Left lung (tissue), 10 donors: ENCODE data around the gene GRPR. TPM values are rescaled to one million over a fixed set of nuclear protein-coding genes. Genes with fewer than 3 reads are reported as not detected.
"Not testable (repeated sequence)": the region's sequence is repeated elsewhere in the genome, so short reads cannot be mapped to it uniquely, and the experiment has no call there.

Experiments
- ATAC-seq: fragments of 200-7000 bp; cut with Tn5 transposase; one replicate; pipeline ENCODE4 v1.9.1; 2020; ENCODE audit warnings: moderate library complexity
- DNase-seq, 4 donors: peaks; one replicate each; pipeline ENCODE4 v3.0.0-alpha.2; 2013 to 2020
- H3K27ac ChIP-seq, 2 donors: fragments of 200-600 bp; sonication (generic) in 1 of 2; one replicate each; pipeline versions ENCODE4 v1.5.0 to v1.8.0; 2020 to 2021
- H3K27me3 ChIP-seq, 2 donors: fragments of 200-600 bp; sonication (generic) in 1 of 2; one replicate each; pipeline versions ENCODE4 v1.5.0 to v1.8.0; 2020 to 2021
- H3K36me3 ChIP-seq, 2 donors: fragments of 200-600 bp; sonication (generic) in 1 of 2; one replicate each; pipeline versions ENCODE4 v1.5.0 to v1.8.0; 2020 to 2021
- H3K4me1 ChIP-seq, 2 donors: fragments of 200-600 bp; one replicate each; pipeline ENCODE4 v1.8.0; 2021
- H3K4me3 ChIP-seq, 2 donors: fragments of 200-600 bp; sonication (generic) in 1 of 2; one replicate each; pipeline versions ENCODE4 v1.5.0 to v1.8.0; 2020 to 2021; ENCODE audit warnings: mild to moderate bottlenecking in 1 of 2
- H3K9me3 ChIP-seq, 2 donors: fragments of 200-600 bp; sonication (generic) in 1 of 2; one replicate each; pipeline versions ENCODE4 v1.5.0 to v1.8.0; 2020 to 2021
- intact Hi-C, 2 donors: fragments of 100-400 bp; cut with DNase I; formaldehyde crosslinking; loops; one replicate each; pipeline versions ENCODE4 v1.11.2 to v1.14.2; 2022
- polyA plus RNA-seq, 6 donors: library from polyadenylated mRNA; unstranded; fragments of 120-200 nt; gene quantifications; one replicate each; pipeline ENCODE4 v1.2.1, GENCODE V29; 2013; ENCODE audit not compliant: insufficient read length in 6 of 6
- total RNA-seq, 2 donors: library from RNA; stranded (reverse); fragmentation: NEBNext Ultra II Directional; extraction: Animal tissue kit (Norgen Biotek cat#: 25700); gene quantifications; one replicate each; pipeline ENCODE4 v1.2.1, GENCODE V29; 2021
- TF ChIP-seq, protein P1 (sequence below), 2 donors: fragments of 200-600 bp; sonication (generic) in 1 of 2; IDR thresholded peaks; one replicate each; pipeline versions ENCODE4 v1.5.0 to v1.8.0; 2021; ENCODE audit warnings: antibody characterized with exemption in 2 of 2
- donor health status: DM: no; HTN: yes; CAD: no.
- donor health status: DM: no; HTN: no; CAD: no.

The GRPR gene
- total and polyA plus RNA-seq, 8 donors: 0.13 to 0.43 (median 0.26) TPM

DNA sequence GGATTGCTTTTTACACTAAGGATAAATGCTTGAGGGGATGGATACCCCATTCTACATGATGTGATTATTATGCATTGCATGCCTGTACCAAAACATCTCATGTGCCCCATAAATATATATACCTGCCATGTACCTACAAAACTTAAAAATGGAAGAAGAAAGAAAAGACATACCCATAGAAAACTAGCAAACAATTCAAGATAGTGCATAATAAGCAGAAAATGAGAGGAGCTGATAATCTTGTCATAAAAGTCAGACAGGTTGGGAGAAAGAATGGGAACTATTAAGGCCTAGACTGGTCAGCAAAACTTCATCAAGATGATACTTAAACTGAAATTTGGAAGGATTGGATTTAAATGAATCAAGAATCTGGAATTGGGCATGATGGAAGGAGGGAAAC is 22.3 kb downstream of the GRPR start:
- no peak overlapping the region for H3K27ac ChIP-seq
- H3K27me3 ChIP-seq: peaks cover 0 to 7% of the 10 kb centered on the region in 2 donors
- TF ChIP-seq, protein P1, sequence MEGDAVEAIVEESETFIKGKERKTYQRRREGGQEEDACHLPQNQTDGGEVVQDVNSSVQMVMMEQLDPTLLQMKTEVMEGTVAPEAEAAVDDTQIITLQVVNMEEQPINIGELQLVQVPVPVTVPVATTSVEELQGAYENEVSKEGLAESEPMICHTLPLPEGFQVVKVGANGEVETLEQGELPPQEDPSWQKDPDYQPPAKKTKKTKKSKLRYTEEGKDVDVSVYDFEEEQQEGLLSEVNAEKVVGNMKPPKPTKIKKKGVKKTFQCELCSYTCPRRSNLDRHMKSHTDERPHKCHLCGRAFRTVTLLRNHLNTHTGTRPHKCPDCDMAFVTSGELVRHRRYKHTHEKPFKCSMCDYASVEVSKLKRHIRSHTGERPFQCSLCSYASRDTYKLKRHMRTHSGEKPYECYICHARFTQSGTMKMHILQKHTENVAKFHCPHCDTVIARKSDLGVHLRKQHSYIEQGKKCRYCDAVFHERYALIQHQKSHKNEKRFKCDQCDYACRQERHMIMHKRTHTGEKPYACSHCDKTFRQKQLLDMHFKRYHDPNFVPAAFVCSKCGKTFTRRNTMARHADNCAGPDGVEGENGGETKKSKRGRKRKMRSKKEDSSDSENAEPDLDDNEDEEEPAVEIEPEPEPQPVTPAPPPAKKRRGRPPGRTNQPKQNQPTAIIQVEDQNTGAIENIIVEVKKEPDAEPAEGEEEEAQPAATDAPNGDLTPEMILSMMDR (IDR thresholded peaks at IDR 0.05): no peak
- no peaks in the 10 kb centered on the region for H3K36me3 ChIP-seq
- no peaks in the 10 kb centered on the region for H3K4me1 ChIP-seq
- H3K4me3 ChIP-seq: no peak overlapping the region
- ATAC-seq: no peak
- DNase-seq: no peak
- no peaks in the 10 kb centered on the region for H3K9me3 ChIP-seq
- intact Hi-C loops: no loop called here

DNA sequence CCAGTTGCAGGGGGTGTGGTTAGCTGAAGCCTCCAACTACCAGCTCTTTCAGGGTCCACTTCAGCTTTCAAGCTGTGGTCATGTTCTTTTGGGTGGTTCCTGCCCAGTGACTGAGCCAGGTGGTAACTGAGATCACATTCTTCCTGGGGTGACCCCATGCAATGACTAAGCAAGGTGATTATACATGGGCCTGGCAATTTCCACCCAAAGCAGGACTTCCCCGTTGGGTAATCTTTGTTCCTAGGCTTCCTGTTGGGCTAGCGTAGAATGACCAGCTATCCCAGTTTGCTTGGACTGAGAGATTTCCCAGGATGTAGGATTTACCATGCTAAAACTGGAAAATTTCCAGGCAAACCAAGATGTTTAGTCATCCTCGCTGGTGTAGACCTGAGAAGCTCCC is 25.5 kb downstream of the GRPR start:
- TF ChIP-seq, protein P1 (IDR thresholded peaks at IDR 0.05): no peak
- H3K27ac ChIP-seq: no peak overlapping the region
- H3K36me3 ChIP-seq: no peaks in the 10 kb centered on the region
- intact Hi-C loops: no loop called here
- H3K4me3 ChIP-seq: no peak overlapping the region
- ATAC-seq: no peak
- peaks cover 0 to 10% of the 10 kb centered on the region in 2 donors for H3K27me3 ChIP-seq
- H3K4me1 ChIP-seq: no peaks in the 10 kb centered on the region
- H3K9me3 ChIP-seq: no peaks in the 10 kb centered on the region
- DNase-seq: no peak

DNA sequence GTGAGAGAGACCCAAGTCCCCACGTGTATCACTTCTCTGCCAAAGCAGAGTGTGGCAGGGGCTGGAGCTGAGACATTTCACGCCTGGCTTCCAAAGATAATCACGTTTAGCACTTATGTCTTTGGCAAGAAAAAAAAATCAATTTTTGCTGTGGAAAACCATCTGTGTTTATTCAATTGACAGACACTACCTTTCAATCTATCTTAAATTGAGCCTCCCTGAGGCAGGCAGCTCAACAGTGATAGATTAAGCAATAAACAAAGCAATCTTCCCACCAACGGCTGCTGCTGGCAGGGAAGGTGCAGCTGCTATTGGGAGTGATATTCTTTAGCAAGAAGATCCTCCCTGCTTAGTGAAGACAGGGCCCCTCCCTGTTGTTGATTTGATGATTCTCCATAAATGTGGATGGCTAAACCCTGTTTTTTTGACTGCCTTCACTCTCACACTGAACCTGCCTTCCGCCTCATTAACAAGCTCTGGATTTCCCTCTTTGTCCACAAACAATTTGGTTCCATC is 32.3 kb downstream of the GRPR start:
- DNase-seq (no peak), ATAC-seq (no peak)
- Histone ChIP-seq H3K4me3 (no peak overlapping the region), H3K4me1 (no peaks in the 10 kb centered on the region), H3K36me3 (no peaks in the 10 kb centered on the region), H3K9me3 (no peaks in the 10 kb centered on the region), H3K27ac (no peak overlapping the region), H3K27me3 (peaks cover 0 to 3% of the 10 kb centered on the region in 2 donors)
- intact Hi-C loops: no loop called here
- TF ChIP-seq, protein P1 (IDR thresholded peaks at IDR 0.05): no peak

DNA sequence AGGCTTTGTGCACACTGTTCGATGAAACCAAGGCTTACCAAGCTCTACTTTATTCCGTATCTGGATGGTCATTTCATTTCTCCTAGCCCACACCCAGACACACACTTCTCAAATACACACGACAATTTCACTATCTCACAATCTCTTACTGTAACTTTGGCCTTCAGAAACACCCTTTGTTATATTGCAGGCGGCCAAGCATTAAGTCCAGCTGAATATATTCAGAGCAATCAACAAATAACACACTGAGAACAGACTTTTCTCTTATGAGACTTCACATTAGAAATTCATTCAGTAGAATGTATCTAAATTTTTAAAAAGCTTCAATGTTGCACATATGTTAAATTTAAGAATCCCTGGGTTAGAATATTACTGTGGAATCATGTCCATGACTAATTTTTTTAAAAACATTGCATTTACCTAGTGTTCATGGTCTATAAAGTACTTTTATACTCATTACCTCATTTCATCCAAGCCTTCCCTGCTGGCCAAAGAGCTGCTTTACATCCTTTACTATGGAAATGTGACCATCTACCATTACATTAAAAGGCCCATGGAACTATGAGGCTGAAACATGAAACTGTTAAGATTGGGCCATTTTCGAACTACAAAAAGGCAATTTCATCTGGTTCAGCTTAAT is 33.4 kb downstream of the GRPR start:
- Histone ChIP-seq H3K4me3 (no peak overlapping the region), H3K27me3 (peaks cover 0 to under 1% of the 10 kb centered on the region in 2 donors), H3K9me3 (no peaks in the 10 kb centered on the region), H3K36me3 (no peaks in the 10 kb centered on the region), H3K4me1 (no peaks in the 10 kb centered on the region), H3K27ac (no peak overlapping the region)
- DNase-seq (no peak), ATAC-seq (no peak)
- intact Hi-C loops: no loop called here
- TF ChIP-seq, protein P1 (IDR thresholded peaks at IDR 0.05): no peak

DNA sequence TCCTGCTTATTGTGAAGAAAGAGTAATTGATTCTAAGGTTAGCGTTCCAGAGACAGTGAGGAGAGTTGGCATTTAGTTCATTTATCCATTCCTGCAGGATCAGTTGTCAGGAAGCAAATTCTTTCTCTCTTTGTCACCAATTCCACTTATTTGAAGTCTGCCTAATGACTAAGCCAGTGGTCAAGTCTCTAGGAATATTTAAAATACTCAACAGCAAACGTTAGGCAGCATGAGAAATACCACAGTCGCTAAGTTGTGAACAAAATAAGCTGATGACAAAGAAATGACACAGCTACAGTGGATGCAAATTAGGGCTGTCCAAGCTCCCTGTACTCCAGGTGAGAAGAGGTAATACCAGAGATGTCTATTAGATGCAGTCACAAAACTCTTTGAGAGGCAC is 37.4 kb downstream of the GRPR start:
- Histone ChIP-seq H3K36me3 (no peaks in the 10 kb centered on the region), H3K27me3 (no peaks in the 10 kb centered on the region), H3K4me1 (no peaks in the 10 kb centered on the region), H3K27ac (no peak overlapping the region), H3K9me3 (no peaks in the 10 kb centered on the region), H3K4me3 (no peak overlapping the region)
- TF ChIP-seq, protein P1 (IDR thresholded peaks at IDR 0.05): no peak
- ATAC-seq (peak; percentile 38), DNase-seq (no peak)
- intact Hi-C loops: no loop called here

DNA sequence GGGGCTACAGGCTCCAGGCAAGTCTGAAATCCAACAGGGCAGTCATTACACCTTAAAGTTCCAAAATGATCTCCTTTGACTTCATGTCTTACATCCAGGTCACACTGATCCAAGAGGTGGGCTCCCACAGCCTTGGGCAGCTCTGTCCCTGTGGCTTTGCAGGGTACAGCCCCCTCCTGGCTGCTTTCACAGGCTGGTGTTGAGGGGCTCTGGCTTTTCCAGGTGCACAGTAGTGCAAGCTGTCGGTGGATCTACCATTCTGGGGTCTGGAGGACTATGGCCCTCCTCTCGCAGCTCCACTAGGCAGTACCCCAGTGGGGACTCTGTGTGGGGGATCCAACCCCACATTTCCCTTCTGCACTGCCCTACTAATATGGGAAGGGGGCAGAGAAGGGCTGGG is 37.8 kb downstream of the GRPR start:
- H3K27ac ChIP-seq, H3K27me3 ChIP-seq, H3K4me3 ChIP-seq, intact Hi-C loops, H3K9me3 ChIP-seq, DNase-seq, H3K4me1 ChIP-seq, ATAC-seq, H3K36me3 ChIP-seq: not testable (repeated sequence)
